KMS-11 (cell line): ENCODE measurements around the gene DAGLB.

Source experiments
- H2AFZ ChIP-seq: fragments of 200-600 bp; sonication (generic); 2 replicates; pipeline ENCODE4 v1.6.1; 2016; ENCODE audit warnings: antibody characterized with exemption, mixed run types, low read depth
- H3K27ac ChIP-seq: fragments of 200-600 bp; sonication (generic); 2 replicates; pipeline ENCODE4 v1.6.1; 2016; ENCODE audit warnings: mild to moderate bottlenecking, mixed run types
- H3K27me3 ChIP-seq: fragments of 200-600 bp; sonication (generic); 2 replicates; pipeline ENCODE4 v1.6.1; 2017; ENCODE audit warnings: mild to moderate bottlenecking, low read depth, mixed run types, moderate library complexity; ENCODE audit not compliant: insufficient read depth
- H3K36me3 ChIP-seq: fragments of 200-600 bp; sonication (generic); 2 replicates; pipeline ENCODE4 v1.6.1; 2017; ENCODE audit warnings: mild to moderate bottlenecking, mixed run types; ENCODE audit not compliant: insufficient read depth
- H3K4me1 ChIP-seq: fragments of 200-600 bp; sonication (generic); 2 replicates; pipeline ENCODE4 v1.6.1; 2016; ENCODE audit warnings: mild to moderate bottlenecking, low read depth, mixed run types; ENCODE audit not compliant: poor library complexity, severe bottlenecking
- H3K4me2 ChIP-seq: fragments of 200-600 bp; sonication (generic); 2 replicates; pipeline ENCODE4 v1.7.0; 2016; ENCODE audit warnings: mild to moderate bottlenecking, mixed run types
- H3K4me3 ChIP-seq: fragments of 200-600 bp; sonication (generic); IDR thresholded peaks from 2 replicates; pipeline ENCODE4 v1.6.1; 2017; ENCODE audit warnings: low read depth, low read length, mixed read lengths; ENCODE audit not compliant: insufficient read depth
- H3K79me2 ChIP-seq: fragments of 200-600 bp; sonication (generic); 2 replicates; pipeline ENCODE4 v1.6.1; 2016; ENCODE audit warnings: low read depth, mixed run types; ENCODE audit not compliant: insufficient read depth
- H3K9ac ChIP-seq: fragments of 200-600 bp; sonication (generic); 2 replicates; pipeline ENCODE4 v1.6.1; 2016; ENCODE audit warnings: mild to moderate bottlenecking, mixed run types
- H4K20me1 ChIP-seq: fragments of 200-600 bp; sonication (generic); 2 replicates; pipeline ENCODE4 v1.6.1; 2016; ENCODE audit warnings: mild to moderate bottlenecking, mixed run types; ENCODE audit not compliant: insufficient read depth
- CTCF ChIP-seq: fragments of 200-600 bp; sonication (generic); conservative IDR thresholded peaks from 2 replicates; pipeline ENCODE4 v1.6.1; 2017; ENCODE audit warnings: low read depth, mild to moderate bottlenecking, antibody characterized with exemption, low read length, moderate library complexity, mixed read lengths

DAGLB gene

GRCh38 chr7:6420680-6421079, 27.1 kb downstream of the DAGLB start:
- Histone ChIP-seq H3K4me1 (no peaks in the 10 kb centered on the region), H3K4me2 (no peak overlapping the region), H3K9ac (no peak overlapping the region), H3K27ac (no peak overlapping the region), H4K20me1 (no peaks in the 10 kb centered on the region), H2AFZ (no peak overlapping the region), H3K36me3 (peaks cover 5% of the 10 kb centered on the region; the same call in 1 of the 2 replicates), H3K4me3 (no peak overlapping the region), H3K79me2 (no peaks in the 10 kb centered on the region), H3K27me3 (no peaks in the 10 kb centered on the region)
- TF ChIP-seq CTCF: no peak

- H3K4me3 ChIP-seq: no peak overlapping the region
- no peak for TF ChIP-seq CTCF
- H3K36me3 ChIP-seq: peaks cover 5% of the 10 kb centered on the region; the same call in 1 of the 2 replicates
- H3K79me2 ChIP-seq: no peaks in the 10 kb centered on the region
- no peak overlapping the region for H3K9ac ChIP-seq
- no peak overlapping the region for H3K27ac ChIP-seq
- H3K4me1 ChIP-seq: no peaks in the 10 kb centered on the region
- H2AFZ ChIP-seq: no peak overlapping the region
- no peak overlapping the region for H3K4me2 ChIP-seq
- H4K20me1 ChIP-seq: no peaks in the 10 kb centered on the region
- no peaks in the 10 kb centered on the region for H3K27me3 ChIP-seq
Measured at GRCh38 chr7:6419310-6419773, 28.4 kb downstream of the DAGLB start.

GRCh38 chr7:6417408-6417807, 30.3 kb downstream of the DAGLB start:
- Histone ChIP-seq H3K9ac (no peak overlapping the region), H3K27me3 (no peaks in the 10 kb centered on the region), H2AFZ (no peak overlapping the region), H3K4me3 (no peak overlapping the region), H3K4me2 (no peak overlapping the region), H4K20me1 (no peaks in the 10 kb centered on the region), H3K79me2 (no peaks in the 10 kb centered on the region), H3K36me3 (peaks cover 5% of the 10 kb centered on the region; the same call in 1 of the 2 replicates), H3K27ac (no peak overlapping the region), H3K4me1 (no peaks in the 10 kb centered on the region)
- TF ChIP-seq CTCF: no peak

- H3K4me1 ChIP-seq: no peaks in the 10 kb centered on the region
- H4K20me1 ChIP-seq: no peaks in the 10 kb centered on the region
- H3K36me3 ChIP-seq: peaks cover 5% of the 10 kb centered on the region; the same call in 1 of the 2 replicates
- no peak overlapping the region for H2AFZ ChIP-seq
- no peak overlapping the region for H3K4me2 ChIP-seq
- no peak overlapping the region for H3K27ac ChIP-seq
- no peak overlapping the region for H3K9ac ChIP-seq
- H3K4me3 ChIP-seq: no peak overlapping the region
- no peaks in the 10 kb centered on the region for H3K27me3 ChIP-seq
- H3K79me2 ChIP-seq: no peaks in the 10 kb centered on the region
- TF ChIP-seq CTCF: no peak
Measured at GRCh38 chr7:6416516-6417145, 31.1 kb downstream of the DAGLB start.
